Subcutaneous abdominal adipose tissue (tissue), 5 donors: ENCODE results near the gene ZNF469.

Experiments used
- H3K27ac ChIP-seq: one replicate; pipeline ENCODE4 v1.7.0; 2013; ENCODE audit warnings: low read depth, mild to moderate bottlenecking, inconsistent platforms, low read length, moderate library complexity
- H3K27me3 ChIP-seq, 5 donors: one replicate each; pipeline ENCODE4 v1.7.0; 2013; ENCODE audit warnings: low read length in 5 of 5, inconsistent platforms in 1 of 5; ENCODE audit not compliant: control insufficient read depth in 5 of 5, insufficient read depth in 4 of 5
- H3K36me3 ChIP-seq, 5 donors: one replicate each; pipeline ENCODE4 v1.7.0; 2013; ENCODE audit warnings: low read length in 5 of 5; ENCODE audit not compliant: control insufficient read depth in 5 of 5, insufficient read depth in 5 of 5
- H3K4me1 ChIP-seq, 5 donors: one replicate each; pipeline ENCODE4 v1.7.0; 2013; ENCODE audit warnings: low read length in 5 of 5, mild to moderate bottlenecking in 3 of 5, moderate library complexity in 1 of 5; ENCODE audit not compliant: control insufficient read depth in 5 of 5, insufficient read depth in 5 of 5
- H3K4me3 ChIP-seq, 5 donors: one replicate each; pipeline ENCODE4 v1.7.0; 2013; ENCODE audit warnings: low read length in 5 of 5, low read depth in 1 of 5
- H3K9ac ChIP-seq, 5 donors: one replicate each; pipeline ENCODE4 v1.7.0; 2013; ENCODE audit warnings: low read length in 5 of 5, mild to moderate bottlenecking in 4 of 5, moderate library complexity in 3 of 5
- H3K9me3 ChIP-seq, 5 donors: one replicate each; pipeline ENCODE4 v1.7.0; 2013; ENCODE audit warnings: low read length in 5 of 5; ENCODE audit not compliant: control insufficient read depth in 5 of 5
- donor health status: healthy.
- donor health status: healthy.
- donor health status: healthy.
- donor health status: healthy.
- donor health status: healthy.

ZNF469 gene

DNA sequence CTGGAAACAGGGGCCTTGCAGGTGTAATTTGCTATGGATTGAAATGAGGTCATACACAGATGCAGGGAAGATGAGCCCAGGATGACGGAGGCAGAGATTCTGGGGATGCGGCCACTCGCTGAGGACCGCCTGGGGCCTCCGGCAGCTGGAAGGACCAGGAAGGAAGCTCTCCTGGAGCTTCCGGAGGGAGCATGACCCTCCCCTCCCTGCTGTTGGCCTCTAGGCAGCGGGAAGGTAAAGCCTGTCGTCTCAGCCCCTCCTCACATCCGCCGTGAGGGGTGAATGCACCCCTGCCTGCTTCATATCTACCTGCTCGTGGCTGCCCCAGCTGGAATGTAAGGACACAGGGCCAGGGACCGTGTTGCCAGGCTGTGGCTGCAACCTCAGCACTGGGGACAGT, 29.1 kb upstream of the ZNF469 start:
- H3K27me3 ChIP-seq = peaks cover 0 to 12% (median 6%) of the 10 kb centered on the region in 5 donors
- H3K4me3 ChIP-seq = no peak overlapping the region
- peaks cover 2 to 11% (median 9%) of the 10 kb centered on the region in 5 donors for H3K4me1 ChIP-seq
- no peak overlapping the region for H3K27ac ChIP-seq
- H3K36me3 ChIP-seq = no peaks in the 10 kb centered on the region
- no peak overlapping the region for H3K9ac ChIP-seq
- H3K9me3 ChIP-seq = no peaks in the 10 kb centered on the region

DNA sequence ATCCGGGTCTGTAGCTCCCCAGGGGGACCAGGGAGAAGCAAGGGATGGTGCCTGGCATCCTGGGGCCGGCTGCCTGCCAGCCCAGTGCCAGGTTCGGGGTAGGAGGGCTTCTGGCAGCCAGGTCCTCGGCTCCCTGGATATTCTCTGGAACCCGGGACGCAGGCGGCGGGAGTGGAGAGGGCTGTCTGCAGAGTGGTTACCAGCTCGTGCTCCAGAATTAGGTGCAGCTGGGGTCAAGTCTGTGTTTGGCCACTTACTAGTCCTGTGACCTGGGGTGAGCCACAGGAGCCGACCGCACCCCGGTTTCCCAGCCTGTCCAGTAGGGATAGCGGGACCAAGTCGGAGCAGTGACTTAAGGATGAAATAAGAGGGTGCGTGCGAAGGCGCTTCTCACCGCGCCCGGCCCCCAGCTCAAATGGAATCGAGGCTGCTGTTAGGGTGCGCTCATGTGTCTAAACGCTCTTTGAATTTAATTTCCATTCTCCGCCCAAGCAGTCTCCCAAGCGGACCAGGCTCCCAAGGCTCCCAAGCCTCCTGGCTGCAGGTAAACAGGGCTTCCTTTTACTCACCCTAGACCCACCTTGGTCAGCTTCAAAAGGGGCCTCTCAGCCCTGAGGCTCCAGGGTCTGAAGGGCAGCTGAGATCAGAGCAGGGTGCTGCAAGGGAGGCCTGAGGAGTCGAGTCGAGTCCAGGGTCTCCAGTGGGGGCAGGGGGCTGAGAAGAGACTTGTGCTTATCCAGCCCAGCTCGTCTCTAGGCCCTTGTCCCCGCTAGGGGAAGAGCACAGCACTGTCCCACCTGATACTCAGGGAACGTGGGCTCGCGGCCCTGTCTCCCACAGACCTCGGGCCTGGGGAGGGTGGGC, 28.3 kb upstream of the ZNF469 start:
- H3K36me3 ChIP-seq = no peaks in the 10 kb centered on the region
- H3K27ac ChIP-seq = no peak overlapping the region
- H3K27me3 ChIP-seq = peaks cover 0 to 6% (median 3%) of the 10 kb centered on the region in 5 donors
- H3K9ac ChIP-seq = no peak overlapping the region
- H3K4me3 ChIP-seq = no peak overlapping the region
- no peaks in the 10 kb centered on the region for H3K9me3 ChIP-seq
- H3K4me1 ChIP-seq = peaks cover 2 to 11% (median 9%) of the 10 kb centered on the region in 5 donors

DNA sequence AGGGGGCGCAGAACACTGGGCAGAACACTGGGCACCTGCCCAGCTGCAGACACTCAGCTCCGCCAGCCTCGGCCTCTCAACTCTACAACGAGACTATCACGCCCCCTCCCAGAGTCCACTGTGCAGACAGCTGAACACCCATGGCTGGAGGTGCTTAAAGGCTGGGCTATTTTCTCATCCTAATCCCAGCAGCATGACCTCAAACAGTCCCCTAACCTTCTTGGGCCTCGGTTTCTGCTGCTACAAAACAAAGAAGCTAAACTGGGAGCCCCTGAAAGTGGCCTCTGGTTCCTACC, 27.7 kb upstream of the ZNF469 start:
- H3K9ac ChIP-seq = no peak overlapping the region
- H3K27ac ChIP-seq = no peak overlapping the region
- H3K4me1 ChIP-seq = peaks cover 2 to 11% (median 9%) of the 10 kb centered on the region in 5 donors
- H3K4me3 ChIP-seq = no peak overlapping the region
- H3K27me3 ChIP-seq = peaks cover 0 to 6% (median 0%) of the 10 kb centered on the region in 5 donors
- H3K36me3 ChIP-seq = no peaks in the 10 kb centered on the region
- H3K9me3 ChIP-seq = no peaks in the 10 kb centered on the region

DNA sequence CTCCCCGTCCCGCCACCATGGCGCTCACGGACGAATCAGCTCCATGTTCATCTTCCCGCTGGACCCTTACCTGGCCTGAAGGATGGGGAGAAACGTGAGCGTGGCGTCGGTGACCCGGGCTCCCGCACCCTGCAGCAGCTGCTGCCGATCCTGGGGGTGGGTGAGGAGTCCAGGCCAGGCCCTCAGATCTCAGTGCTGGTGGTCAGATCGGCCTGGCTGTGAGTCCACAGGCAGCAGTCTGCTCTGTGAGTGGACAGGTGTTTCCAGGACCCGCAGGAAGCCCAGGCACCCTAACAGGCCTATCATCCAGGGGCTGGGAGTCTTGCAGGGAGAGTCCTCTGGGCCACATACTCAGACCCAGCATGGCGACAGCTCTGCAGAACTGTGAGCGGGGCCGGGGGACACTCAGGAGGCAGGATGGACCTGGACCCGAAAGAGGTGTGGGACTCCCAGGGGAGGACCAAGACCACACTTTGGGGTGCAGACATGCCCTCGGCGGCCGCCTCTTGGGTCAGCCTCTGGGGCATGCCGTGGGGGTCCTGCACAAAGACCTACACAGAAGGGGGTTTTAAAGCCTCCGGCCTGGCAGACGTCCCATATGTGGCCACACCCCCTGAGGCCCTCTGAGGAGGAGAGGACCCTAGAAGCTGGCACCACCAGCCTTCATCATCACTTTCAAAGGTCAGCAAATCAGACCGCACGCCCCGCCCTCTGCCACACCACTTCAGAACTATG, 27.2 kb upstream of the ZNF469 start:
- Histone ChIP-seq H3K36me3 (no peaks in the 10 kb centered on the region), H3K4me1 (peaks cover 2 to 11% (median 9%) of the 10 kb centered on the region in 5 donors), H3K9me3 (no peaks in the 10 kb centered on the region), H3K4me3 (no peak overlapping the region), H3K27ac (no peak overlapping the region), H3K27me3 (peaks cover 0 to 6% (median 0%) of the 10 kb centered on the region in 5 donors), H3K9ac (no peak overlapping the region)

DNA sequence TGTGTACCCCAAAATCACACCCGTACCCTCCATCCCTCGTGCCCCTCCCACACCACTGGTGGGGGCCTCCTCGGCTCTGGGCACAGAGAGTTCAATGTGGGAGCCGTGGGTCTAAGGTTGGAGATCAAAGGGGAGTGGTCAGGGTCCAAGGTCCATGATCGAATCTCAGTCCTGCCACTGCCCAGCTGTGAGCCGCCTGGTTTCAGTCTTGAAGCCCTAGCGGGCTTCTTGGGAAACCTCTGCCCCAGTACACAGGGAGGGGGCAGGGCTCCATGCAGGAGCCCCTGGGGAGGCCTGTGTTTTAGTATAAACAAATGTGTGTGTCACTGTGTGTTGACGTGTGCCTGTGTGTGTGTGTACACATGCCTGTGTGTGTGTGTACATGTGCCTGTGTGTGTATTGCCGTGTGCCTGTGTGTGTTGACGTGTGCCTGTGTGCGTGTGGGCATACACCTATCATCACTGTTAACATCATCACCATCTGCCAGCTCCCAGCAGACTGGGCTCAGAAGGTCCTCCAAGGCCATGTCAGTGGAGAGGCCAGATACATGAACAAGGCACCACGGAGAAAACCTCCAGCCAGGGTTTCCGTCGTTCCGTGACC, 26.5 kb upstream of the ZNF469 start:
- Histone ChIP-seq H3K36me3 (no peaks in the 10 kb centered on the region), H3K27me3 (peaks cover 0 to 6% (median 0%) of the 10 kb centered on the region in 5 donors), H3K4me3 (peak overlapping the region in 1 of 5 donors; percentile 7), H3K9ac (no peak overlapping the region), H3K9me3 (no peaks in the 10 kb centered on the region), H3K27ac (no peak overlapping the region), H3K4me1 (peaks cover 2 to 11% (median 9%) of the 10 kb centered on the region in 5 donors)

DNA sequence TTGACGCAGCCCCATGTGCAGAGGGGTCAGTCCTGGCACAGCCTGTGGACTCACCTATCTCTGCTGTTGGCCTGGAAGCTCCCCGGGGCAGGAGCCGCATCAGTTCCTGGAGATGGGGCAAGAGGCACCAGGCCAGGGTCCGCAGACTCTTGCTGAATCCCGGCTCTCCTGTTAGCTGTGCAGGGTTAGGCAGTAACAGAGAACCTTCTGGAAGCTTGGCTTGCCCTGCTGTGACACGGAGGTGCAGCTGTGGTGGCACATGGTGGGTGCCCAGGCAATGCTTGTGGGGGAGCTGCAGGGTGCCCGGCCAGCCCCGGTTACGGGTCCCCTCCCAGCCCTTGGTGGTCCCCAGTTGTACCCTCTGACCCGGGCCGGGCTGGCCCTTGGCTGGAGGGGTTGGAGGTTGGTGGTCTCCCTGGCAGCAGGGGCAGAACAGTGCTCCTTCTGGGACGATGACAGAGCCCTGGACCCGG, 26.0 kb upstream of the ZNF469 start:
- Histone ChIP-seq H3K27me3 (peaks cover 0 to 6% (median 0%) of the 10 kb centered on the region in 5 donors), H3K9ac (no peak overlapping the region), H3K4me1 (peaks cover 2 to 11% (median 9%) of the 10 kb centered on the region in 5 donors)

DNA sequence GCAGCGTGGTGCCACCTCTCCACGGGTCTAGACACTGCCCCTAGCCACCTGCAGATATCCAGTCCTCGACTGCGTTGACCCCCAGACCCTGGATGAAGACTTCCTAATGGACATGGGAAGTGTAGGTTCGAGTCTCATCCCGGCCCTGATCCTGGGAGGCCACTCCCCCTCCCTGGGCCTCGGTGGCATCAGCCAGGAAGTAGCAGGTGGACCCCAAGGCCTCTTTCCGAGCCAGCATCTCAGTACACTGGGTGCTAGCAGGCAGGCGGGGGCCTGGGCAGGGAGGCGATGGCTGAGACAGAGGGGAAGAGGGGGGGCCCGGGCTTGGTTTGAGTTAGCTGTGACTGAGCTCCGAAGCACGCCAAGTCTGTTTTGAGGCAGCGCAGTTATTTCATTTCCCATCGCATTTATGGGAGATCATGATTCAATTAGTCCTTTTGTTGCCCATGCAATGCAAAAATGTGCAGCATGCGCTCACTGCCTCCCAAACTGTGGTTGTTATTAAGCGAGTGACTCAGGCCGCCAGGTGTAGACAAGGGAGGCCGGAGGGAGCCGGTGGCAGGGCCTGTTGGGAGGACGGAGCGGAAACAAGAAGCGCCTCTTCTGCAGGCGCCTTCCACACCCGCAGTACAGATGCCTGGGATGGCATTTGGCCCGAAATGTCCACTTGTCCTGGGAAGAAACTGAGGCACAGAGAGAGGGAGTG, 25.3 kb upstream of the ZNF469 start:
- peaks cover 2 to 11% (median 9%) of the 10 kb centered on the region in 5 donors for H3K4me1 ChIP-seq
- H3K4me3 ChIP-seq = no peak overlapping the region
- H3K9me3 ChIP-seq = no peaks in the 10 kb centered on the region
- peaks cover 0 to 6% (median 0%) of the 10 kb centered on the region in 5 donors for H3K27me3 ChIP-seq
- no peaks in the 10 kb centered on the region for H3K36me3 ChIP-seq
- no peak overlapping the region for H3K9ac ChIP-seq
- H3K27ac ChIP-seq = no peak overlapping the region

More for the DNA sequence above, 26.0 kb upstream of the ZNF469 start:
- no peaks in the 10 kb centered on the region for H3K9me3 ChIP-seq
- H3K27ac ChIP-seq = no peak overlapping the region
- H3K4me3 ChIP-seq = no peak overlapping the region
- no peaks in the 10 kb centered on the region for H3K36me3 ChIP-seq

DNA sequence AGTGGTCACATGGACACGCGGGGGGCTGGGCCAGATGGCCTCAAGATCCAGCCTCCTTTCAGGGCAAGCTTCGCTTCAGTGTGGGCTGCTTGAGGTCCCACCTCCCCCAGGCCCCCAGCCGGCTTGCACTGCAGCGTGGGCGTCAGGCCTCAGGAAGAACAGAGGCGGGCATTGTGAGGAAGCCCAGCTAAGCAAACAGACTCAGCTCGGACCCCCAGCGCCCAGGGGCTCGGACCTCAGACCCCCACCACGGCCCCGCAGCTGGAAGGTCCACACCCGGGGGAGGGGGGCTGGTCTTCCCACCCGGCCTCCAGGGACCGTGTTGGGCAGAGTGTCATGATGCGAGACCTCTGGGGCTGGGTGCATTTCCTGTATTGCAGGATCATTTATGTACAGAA, 24.7 kb upstream of the ZNF469 start:
- no peak overlapping the region for H3K27ac ChIP-seq

DNA sequence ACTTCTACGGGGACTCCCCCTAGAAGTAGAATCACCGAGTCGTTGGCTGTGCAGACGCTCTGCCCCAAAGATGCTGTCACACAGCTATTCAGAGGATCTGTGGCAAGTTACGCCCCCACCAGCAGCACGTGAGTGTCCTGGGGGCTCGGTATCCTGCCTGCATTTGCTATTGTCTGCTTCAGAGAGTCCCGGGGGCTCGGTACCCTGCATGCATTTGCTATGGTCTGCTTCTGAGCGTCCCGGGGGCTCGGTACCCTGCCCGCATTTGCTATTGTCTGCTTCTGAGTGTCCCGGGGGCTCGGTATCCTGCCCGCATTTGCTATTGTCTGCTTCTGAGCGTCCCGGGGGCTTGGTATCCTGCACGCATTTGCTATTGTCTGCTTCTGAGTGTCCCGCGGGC, 23.8 kb upstream of the ZNF469 start:
- Histone ChIP-seq H3K9me3 (peaks cover 0 to 9% (median 0%) of the 10 kb centered on the region in 5 donors), H3K9ac (no peak overlapping the region), H3K4me1 (peaks cover 2 to 11% (median 9%) of the 10 kb centered on the region in 5 donors), H3K27ac (no peak overlapping the region), H3K36me3 (no peaks in the 10 kb centered on the region), H3K27me3 (peaks cover 0 to 6% (median 0%) of the 10 kb centered on the region in 5 donors), H3K4me3 (no peak overlapping the region)

More for the DNA sequence above, 24.7 kb upstream of the ZNF469 start:
- H3K4me1 ChIP-seq = peaks cover 2 to 11% (median 9%) of the 10 kb centered on the region in 5 donors
- peaks cover 0 to under 1% (median 0%) of the 10 kb centered on the region in 5 donors for H3K9me3 ChIP-seq
- H3K36me3 ChIP-seq = no peaks in the 10 kb centered on the region
- H3K27me3 ChIP-seq = peaks cover 0 to 6% (median 0%) of the 10 kb centered on the region in 5 donors
- H3K9ac ChIP-seq = no peak overlapping the region
- H3K4me3 ChIP-seq = no peak overlapping the region
